Myocyte (in vitro differentiated cells): ENCODE data around the gene SERBP1. TPM values are rescaled to one million over a fixed set of nuclear protein-coding genes. Genes with fewer than 3 reads are reported as not detected.

Experiments used
- DNase-seq: peaks from one replicate; pipeline ENCODE4 v3.0.0-alpha.2; 2012; ENCODE audit warnings: low read depth
- total RNA-seq: library from RNA; depleted of rRNA; stranded (reverse); fragments of >200 nt; gene quantifications from 2 replicates; pipeline ENCODE4 v1.2.3, GENCODE V29; 2014

SERBP1 gene
- total RNA-seq, 1 donor from 2014 or later, result 268 TPM

- DNase-seq, result no peak
Observed at GRCh38 chr1:67368046-67368514, 62.1 kb downstream of the SERBP1 start.

- peak; percentile 62 for DNase-seq
Observed at GRCh38 chr1:67367370-67368045, 62.7 kb downstream of the SERBP1 start.

GRCh38 chr1:67361641-67362040, 68.6 kb downstream of the SERBP1 start:
- no peak for DNase-seq

GRCh38 chr1:67359592-67359991, 70.6 kb downstream of the SERBP1 start:
- DNase-seq, result no peak

Other genes with a start within 250 kb of the SERBP1 start
- 0.10 TPM in 1 of 2 replicates, not detected in the other for gene IL12RB2, start 122.5 kb downstream of the SERBP1 start, total RNA-seq